ENCODE measurements around the gene PKP4.

PKP4 gene

GRCh38 chr2:158716921-158717320 is 260.2 kb downstream of the PKP4 start:
- DNase-seq: no peak

DNA sequence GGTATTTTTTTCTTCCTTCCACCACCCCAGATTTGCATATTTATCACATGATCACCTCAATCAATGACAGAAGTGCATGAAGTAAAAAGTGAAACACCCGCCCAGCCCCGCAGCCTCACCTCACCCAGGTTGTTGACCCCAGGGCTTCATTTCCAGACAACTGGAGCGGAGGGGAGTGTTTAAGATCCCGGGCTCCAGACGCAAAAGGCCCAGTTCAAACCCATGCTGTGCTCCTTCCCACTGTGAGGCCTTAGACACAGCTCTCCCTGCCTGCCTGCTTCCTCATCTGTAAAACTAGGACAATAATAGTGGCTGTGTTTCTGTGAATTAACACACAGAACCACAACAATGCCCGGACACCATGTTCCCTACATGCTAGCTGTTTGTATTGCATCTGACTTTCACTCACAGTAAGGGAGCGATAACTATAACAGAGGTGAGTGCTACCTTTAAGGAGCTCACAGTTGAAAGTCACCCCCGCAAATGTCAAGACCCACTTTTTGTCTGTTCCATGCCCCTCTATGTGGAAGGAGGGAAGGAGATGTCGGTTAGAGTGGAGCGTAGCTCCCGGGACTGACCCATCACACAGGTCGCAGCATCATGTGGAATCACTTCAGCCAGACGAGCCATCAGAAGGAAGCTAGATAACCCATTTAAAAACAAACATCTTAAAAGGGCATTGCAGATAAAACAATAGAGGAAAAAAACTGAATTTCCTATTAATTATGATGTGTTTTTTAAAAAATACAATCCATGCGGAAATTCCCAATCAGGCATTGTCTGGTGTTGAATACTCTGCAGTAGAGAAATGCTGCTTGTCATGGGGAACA is 260.8 kb downstream of the PKP4 start:
- DNase-seq: no peak

DNA sequence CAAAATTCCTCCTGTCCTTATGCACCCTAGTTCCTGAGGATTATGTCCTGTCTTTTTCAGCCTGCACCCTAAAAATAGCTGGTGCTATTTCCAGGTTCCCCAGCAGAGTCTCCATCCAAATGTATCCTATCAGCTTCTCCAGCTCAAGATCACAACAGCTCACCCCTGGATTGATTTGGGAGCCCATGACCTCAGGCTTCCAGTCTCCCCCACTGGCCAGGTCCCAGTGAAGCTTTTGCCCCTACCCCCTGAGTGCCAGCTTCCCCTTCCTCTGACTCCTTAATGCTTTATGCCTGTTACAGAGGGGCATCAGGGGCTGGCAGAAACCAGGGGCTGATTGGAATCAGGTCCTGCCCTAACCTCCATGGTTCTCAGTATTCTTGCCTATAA is 261.4 kb downstream of the PKP4 start:
- no peak for DNase-seq

DNA sequence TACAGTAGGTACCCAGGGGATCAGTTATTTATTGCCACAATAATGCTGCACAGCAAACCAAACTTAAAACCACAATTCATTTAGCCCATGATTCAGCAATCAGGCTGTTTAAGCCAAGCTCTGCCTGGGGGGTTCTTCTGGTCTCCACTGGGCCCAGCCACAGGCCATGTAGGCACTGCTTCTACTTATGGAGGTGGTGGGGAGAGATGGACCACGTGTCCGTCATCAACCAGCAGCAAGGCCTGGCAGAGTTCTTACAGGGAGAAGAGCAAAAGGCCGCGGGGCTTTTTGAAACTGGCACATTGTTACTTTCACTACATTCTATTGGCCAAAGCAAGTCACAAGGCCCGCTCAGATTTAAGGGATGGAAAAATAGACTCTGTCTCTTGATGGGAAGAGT is 262.1 kb downstream of the PKP4 start:
- no peak for DNase-seq

- no peak for DNase-seq
These were observed 262.7 kb downstream of the PKP4 start for GRCh38 chr2:158719403-158719802.

- no peak for DNase-seq
These were observed 265.7 kb downstream of the PKP4 start for GRCh38 chr2:158722266-158723105.

DNA sequence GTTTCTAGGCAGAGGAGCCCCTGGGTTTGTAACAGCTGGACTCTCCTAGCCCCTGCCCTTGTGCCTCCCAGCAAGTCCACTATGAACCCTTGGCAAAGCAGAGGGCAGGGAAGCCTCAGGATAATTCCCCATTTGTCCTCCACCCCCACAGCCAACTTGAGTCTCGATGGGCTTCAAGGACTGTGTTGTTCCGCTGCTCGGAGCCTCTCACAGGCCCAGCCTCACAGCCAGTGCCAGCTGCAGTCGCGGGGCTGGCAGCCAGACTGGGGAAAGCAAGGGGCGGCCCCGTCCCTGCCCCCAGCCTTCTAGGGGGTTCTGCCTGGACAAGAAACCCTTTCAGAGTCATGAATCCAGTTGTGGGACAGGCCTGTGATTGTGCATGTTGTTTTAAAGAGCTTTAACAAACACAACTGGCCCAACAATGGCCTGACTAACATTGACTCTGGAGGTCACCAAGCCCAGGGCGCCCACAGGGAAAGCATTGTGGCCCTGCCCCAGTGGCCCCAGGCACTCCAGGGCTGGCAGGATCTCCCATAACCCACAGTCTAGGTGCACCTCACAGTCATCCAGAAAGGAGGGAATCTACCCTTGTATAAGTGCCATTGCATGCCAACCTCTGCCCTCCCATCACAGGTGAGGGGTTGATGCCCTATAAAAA is 266.6 kb downstream of the PKP4 start:
- DNase-seq: no peak

GRCh38 chr2:158723921-158724802 is 267.4 kb downstream of the PKP4 start:
- no peak for DNase-seq

DNA sequence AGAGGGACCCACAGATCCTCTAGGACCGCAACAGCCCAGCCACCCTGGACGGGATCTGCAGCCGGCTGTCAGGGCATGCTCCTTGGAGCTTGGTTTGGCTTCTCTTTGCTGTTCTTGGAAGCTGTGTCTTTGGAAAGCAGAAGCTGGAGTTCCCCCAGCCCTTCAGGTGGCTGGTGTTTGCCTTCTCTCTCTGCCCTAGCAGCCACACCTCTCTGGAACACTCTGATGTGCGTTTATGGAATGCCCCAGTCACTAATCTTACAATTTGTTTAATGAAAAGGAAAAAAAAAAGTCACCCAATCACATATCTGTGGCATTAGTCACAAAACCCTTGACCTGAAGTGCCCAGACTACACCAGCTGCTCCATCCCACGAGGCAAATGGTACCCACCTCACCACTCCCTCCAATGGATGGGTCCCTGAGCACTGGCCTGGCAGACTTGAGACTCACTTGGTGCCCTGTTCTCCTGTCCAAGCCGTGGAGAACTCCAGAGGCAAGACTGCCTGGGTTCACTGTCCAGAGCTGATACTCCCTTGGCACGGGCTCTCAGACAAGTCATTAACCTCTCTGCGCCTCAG is 268.1 kb downstream of the PKP4 start:
- no peak for DNase-seq

- no peak for DNase-seq
These were observed 268.7 kb downstream of the PKP4 start for GRCh38 chr2:158725441-158725891.

DNA sequence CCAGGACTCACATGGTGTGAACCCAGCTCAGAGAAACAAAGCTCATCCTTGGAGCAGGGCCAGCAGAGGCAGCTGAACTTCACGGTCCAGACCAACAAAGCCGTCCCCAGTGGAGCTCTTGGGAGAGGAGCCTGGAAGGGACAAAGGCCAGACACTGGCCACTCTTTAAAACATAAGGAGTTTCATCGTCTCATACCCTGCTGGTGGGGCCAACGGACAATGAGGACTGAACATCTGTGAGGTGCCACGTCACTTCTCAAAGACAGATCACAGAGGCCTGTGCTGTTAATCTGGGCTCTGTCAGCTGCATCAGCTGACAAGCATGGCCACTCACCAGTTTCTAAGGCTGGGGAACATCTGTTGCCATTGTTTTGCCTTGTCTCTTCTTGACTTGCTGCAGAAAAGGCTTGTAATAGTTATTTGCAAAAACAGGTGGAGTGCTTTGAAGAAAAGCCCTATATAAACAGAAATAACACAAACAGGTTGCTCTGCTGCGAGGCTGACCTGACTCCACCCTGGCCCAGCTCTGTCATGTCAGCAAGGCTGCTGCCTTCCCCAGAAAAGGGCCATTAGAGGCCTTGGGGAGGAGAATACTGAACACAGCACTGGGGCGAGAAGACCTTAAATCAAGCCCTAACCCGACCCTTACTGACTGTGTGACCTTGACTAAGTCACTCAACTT is 270.3 kb downstream of the PKP4 start:
- no peak for DNase-seq

GRCh38 chr2:158728422-158728821 is 271.7 kb downstream of the PKP4 start:
- DNase-seq: no peak

DNA sequence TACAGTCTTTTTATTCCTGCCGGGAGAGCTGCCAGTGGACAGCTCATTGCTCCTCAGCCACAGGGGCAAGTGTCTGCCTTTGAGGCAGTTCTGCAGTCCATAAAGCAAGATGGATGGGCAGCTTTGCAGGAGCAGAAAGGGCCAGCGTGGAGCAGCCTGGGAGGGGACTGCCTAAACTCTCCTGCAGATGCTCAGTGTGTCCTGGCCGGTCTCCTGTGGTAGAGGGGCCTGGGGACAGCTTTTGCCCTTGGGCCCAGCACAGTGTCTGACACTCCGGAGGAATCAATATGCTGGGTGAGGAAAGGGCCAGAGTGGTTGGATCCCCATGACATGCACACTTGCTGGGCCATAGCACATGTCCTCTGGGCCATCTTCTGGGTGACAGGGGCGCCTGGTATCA is 272.7 kb downstream of the PKP4 start:
- DNase-seq: no peak

DNA sequence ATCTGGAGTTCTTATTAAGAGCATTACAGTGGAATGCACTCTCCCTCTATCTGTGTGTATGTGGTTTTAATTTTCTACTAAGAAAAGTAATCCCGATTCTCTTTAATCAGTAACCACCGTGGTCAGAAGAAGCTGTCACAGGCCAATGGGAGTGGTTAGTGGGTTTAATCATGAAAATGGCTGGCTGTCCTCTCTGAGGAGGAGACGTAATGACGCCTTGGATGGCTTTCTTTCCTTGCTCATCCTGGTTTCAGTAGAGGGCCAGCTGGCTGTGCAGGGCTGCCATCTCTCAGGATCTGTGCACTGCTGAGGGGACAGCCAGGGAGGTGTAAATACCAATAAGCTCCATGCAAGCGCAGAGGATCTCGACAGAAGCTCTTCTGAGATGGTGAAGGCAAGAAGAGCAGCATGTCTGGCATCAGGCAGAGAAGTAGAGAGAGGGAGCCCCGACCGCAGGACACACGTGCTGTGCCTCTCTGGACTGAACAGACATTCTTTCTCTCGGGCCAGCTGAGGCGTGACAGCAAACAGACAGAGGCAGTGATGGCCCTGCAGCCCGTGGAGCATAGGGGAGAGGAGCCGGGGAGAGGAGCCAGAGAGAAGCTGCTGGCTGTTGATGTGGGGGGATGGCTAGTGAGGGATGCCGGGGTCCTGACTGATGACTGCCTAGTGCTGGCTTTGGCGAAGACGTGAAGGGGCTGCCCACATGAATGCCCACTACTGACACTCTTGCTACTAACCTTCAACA is 273.3 kb downstream of the PKP4 start:
- DNase-seq: no peak

- no peak for DNase-seq
These were observed 273.9 kb downstream of the PKP4 start for GRCh38 chr2:158730621-158731140.

- DNase-seq: no peak
These were observed 274.6 kb downstream of the PKP4 start for GRCh38 chr2:158731386-158731785.

Measured in right kidney (tissue), 1 donor.